ENCODE data around the gene SERTAD4.

SERTAD4 gene

GRCh38 chr1:210288116-210288515, 55.5 kb downstream of the SERTAD4 start:
- no peak for DNase-seq (ENCODE audit: low spot score)
- no peaks in the 10 kb centered on the region for H3K79me1 ChIP-seq (ENCODE audit: low read depth, low read length)
- no peak overlapping the region for H2BK120ac ChIP-seq (ENCODE audit: low read depth, low read length)
- no peak overlapping the region for H3K23ac ChIP-seq (ENCODE audit: low read depth, low read length, poor library complexity)
- H2BK5ac ChIP-seq (ENCODE audit: low read length), result no peak overlapping the region
- H2AFZ ChIP-seq (ENCODE audit: low read length), result no peak overlapping the region
- H4K8ac ChIP-seq (ENCODE audit: low read depth, low read length), result no peak overlapping the region
- H3K18ac ChIP-seq (ENCODE audit: low read length), result no peak overlapping the region
- H4K91ac ChIP-seq (ENCODE audit: low read depth, low read length, poor library complexity), result no peak overlapping the region
- no peak overlapping the region for H3K27ac ChIP-seq (replicated peaks; ENCODE audit: low read length)
- no peaks in the 10 kb centered on the region for H3K9me3 ChIP-seq (replicated peaks in 1 of 2; ENCODE audit: control insufficient read depth in 2 of 2, insufficient read depth in 1 of 2, low read depth in 1 of 2, low read length in 2 of 2)
- no peaks in the 10 kb centered on the region for H3K36me3 ChIP-seq (replicated peaks in 1 of 2; ENCODE audit: control insufficient read depth in 2 of 2, insufficient read depth in 2 of 2, low read length in 2 of 2)
- H3K14ac ChIP-seq (ENCODE audit: low read length), result no peak overlapping the region
- WGBS, 2 donors (ENCODE audit: extremely low coverage in 2 of 2, insufficient read length in 2 of 2, insufficient replicate concordance in 1 of 2), result no CpG with 5 or more reads among the region's 4 CpGs
- H3K4me3 ChIP-seq (ENCODE audit: low read length in 2 of 2), result no peak overlapping the region
- no peak overlapping the region for H3K9ac ChIP-seq (ENCODE audit: low read depth, low read length, poor library complexity)
- H3K4ac ChIP-seq (ENCODE audit: low read length), result no peak overlapping the region
- peaks cover 0 to 69% (median 0%) of the 10 kb centered on the region in 3 experiments for H3K27me3 ChIP-seq (ENCODE audit: control insufficient read depth in 3 of 3, insufficient read depth in 3 of 3, low read depth in 1 of 3, low read length in 3 of 3)
- H3K4me1 ChIP-seq (ENCODE audit: control insufficient read depth in 2 of 2, insufficient read depth in 1 of 2, low read depth in 1 of 2, low read length in 2 of 2), result peaks cover 0 to 11% of the 10 kb centered on the region in 2 donors
- no peak overlapping the region for H3K4me2 ChIP-seq (ENCODE audit: insufficient read depth, low read length, poor library complexity, severe bottlenecking)
- no peak overlapping the region for H2BK12ac ChIP-seq (ENCODE audit: low read length)
- no peak overlapping the region for H2BK15ac ChIP-seq (ENCODE audit: low read length)
- no peak overlapping the region for H2AK5ac ChIP-seq (ENCODE audit: low read depth, low read length)

- Histone ChIP-seq H2BK5ac (ENCODE audit: low read length) (no peak overlapping the region), H3K79me1 (ENCODE audit: low read depth, low read length) (no peaks in the 10 kb centered on the region), H3K14ac (ENCODE audit: low read length) (no peak overlapping the region), H2AK5ac (ENCODE audit: low read depth, low read length) (no peak overlapping the region), H3K9ac (ENCODE audit: low read depth, low read length, poor library complexity) (no peak overlapping the region), H2AFZ (ENCODE audit: low read length) (no peak overlapping the region), H3K4me2 (ENCODE audit: insufficient read depth, low read length, poor library complexity, severe bottlenecking) (no peak overlapping the region), H3K27ac (replicated peaks; ENCODE audit: low read length) (no peak overlapping the region), H3K4ac (ENCODE audit: low read length) (no peak overlapping the region), H3K18ac (ENCODE audit: low read length) (no peak overlapping the region), H2BK15ac (ENCODE audit: low read length) (no peak overlapping the region), H3K4me1 (ENCODE audit: control insufficient read depth in 2 of 2, insufficient read depth in 1 of 2, low read depth in 1 of 2, low read length in 2 of 2) (peaks cover 0 to 16% of the 10 kb centered on the region in 2 donors), H2BK12ac (ENCODE audit: low read length) (no peak overlapping the region), H3K4me3 (ENCODE audit: low read length in 2 of 2) (no peak overlapping the region), H3K23ac (ENCODE audit: low read depth, low read length, poor library complexity) (no peak overlapping the region), H4K91ac (ENCODE audit: low read depth, low read length, poor library complexity) (no peak overlapping the region), H3K36me3 (replicated peaks in 1 of 2; ENCODE audit: control insufficient read depth in 2 of 2, insufficient read depth in 2 of 2, low read length in 2 of 2) (no peaks in the 10 kb centered on the region), H3K27me3 (ENCODE audit: control insufficient read depth in 3 of 3, insufficient read depth in 3 of 3, low read depth in 1 of 3, low read length in 3 of 3) (peaks cover 0 to 74% (median 0%) of the 10 kb centered on the region in 3 experiments), H4K8ac (ENCODE audit: low read depth, low read length) (no peak overlapping the region), H2BK120ac (ENCODE audit: low read depth, low read length) (no peak overlapping the region), H3K9me3 (replicated peaks in 1 of 2; ENCODE audit: control insufficient read depth in 2 of 2, insufficient read depth in 1 of 2, low read depth in 1 of 2, low read length in 2 of 2) (no peaks in the 10 kb centered on the region)
- DNase-seq (ENCODE audit: low spot score), result no peak
- WGBS, 2 donors (ENCODE audit: extremely low coverage in 2 of 2, insufficient read length in 2 of 2, insufficient replicate concordance in 1 of 2), result no CpG with 5 or more reads among the region's 4 CpGs
These were observed 56.7 kb downstream of the SERTAD4 start for GRCh38 chr1:210289248-210289647.

DNA sequence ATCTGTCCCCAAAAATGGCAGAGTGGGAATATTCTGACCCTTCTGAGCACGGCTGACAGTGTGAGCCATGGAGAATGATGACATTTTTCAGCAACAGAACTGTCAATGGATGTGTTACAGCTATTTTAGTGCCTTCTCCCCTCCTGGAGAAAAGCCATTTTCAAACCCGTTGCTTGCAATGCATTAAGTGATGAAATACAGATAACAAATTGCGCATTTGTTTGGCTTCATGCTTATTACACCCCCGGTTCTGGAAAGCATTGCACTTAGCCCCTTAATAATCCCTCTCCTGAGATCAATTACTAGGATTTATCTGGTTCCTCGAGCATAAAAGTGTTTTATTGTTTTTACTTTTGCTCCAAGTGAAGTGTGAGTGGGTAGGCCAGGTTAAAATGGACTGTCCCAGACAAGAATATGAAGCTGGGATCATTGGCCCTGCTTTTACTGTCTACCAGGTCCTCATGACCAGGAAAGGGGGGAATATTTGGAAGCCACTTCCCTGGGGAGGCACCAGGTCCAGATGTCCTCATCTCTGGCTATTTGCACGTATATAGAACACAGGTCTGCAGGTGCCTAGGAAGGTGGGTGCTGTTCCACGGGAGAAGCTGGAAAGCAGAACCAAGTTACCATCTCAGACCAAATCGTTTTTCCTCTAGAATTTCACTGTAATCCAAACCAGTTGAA, 58.6 kb downstream of the SERTAD4 start:
- H2BK5ac ChIP-seq (ENCODE audit: low read length), result no peak overlapping the region
- H3K4me3 ChIP-seq (ENCODE audit: low read length in 2 of 2), result no peak overlapping the region
- H3K4me1 ChIP-seq (ENCODE audit: control insufficient read depth in 2 of 2, insufficient read depth in 1 of 2, low read depth in 1 of 2, low read length in 2 of 2), result peaks cover 0 to 28% of the 10 kb centered on the region in 2 donors
- H2BK12ac ChIP-seq (ENCODE audit: low read length), result peak overlapping the region; percentile 25
- no peak overlapping the region for H2AK5ac ChIP-seq (ENCODE audit: low read depth, low read length)
- H3K27ac ChIP-seq (replicated peaks; ENCODE audit: low read length), result peak overlapping the region; percentile 42
- no peak overlapping the region for H3K4ac ChIP-seq (ENCODE audit: low read length)
- no CpG with 5 or more reads among the region's 8 CpGs for WGBS, 2 donors (ENCODE audit: extremely low coverage in 2 of 2, insufficient read length in 2 of 2, insufficient replicate concordance in 1 of 2)
- no peak overlapping the region for H3K23ac ChIP-seq (ENCODE audit: low read depth, low read length, poor library complexity)
- DNase-seq (ENCODE audit: low spot score), result no peak
- no peaks in the 10 kb centered on the region for H3K79me1 ChIP-seq (ENCODE audit: low read depth, low read length)
- no peaks in the 10 kb centered on the region for H3K36me3 ChIP-seq (replicated peaks in 1 of 2; ENCODE audit: control insufficient read depth in 2 of 2, insufficient read depth in 2 of 2, low read length in 2 of 2)
- no peak overlapping the region for H3K9ac ChIP-seq (ENCODE audit: low read depth, low read length, poor library complexity)
- H3K27me3 ChIP-seq (ENCODE audit: control insufficient read depth in 3 of 3, insufficient read depth in 3 of 3, low read depth in 1 of 3, low read length in 3 of 3), result peaks cover 0 to 65% (median 0%) of the 10 kb centered on the region in 3 experiments
- no peak overlapping the region for H4K91ac ChIP-seq (ENCODE audit: low read depth, low read length, poor library complexity)
- H2BK120ac ChIP-seq (ENCODE audit: low read depth, low read length), result no peak overlapping the region
- peak overlapping the region; percentile 45 for H3K18ac ChIP-seq (ENCODE audit: low read length)
- no peak overlapping the region for H3K4me2 ChIP-seq (ENCODE audit: insufficient read depth, low read length, poor library complexity, severe bottlenecking)
- no peak overlapping the region for H2AFZ ChIP-seq (ENCODE audit: low read length)
- H2BK15ac ChIP-seq (ENCODE audit: low read length), result no peak overlapping the region
- H4K8ac ChIP-seq (ENCODE audit: low read depth, low read length), result no peak overlapping the region
- no peak overlapping the region for H3K14ac ChIP-seq (ENCODE audit: low read length)
- H3K9me3 ChIP-seq (replicated peaks in 1 of 2; ENCODE audit: control insufficient read depth in 2 of 2, insufficient read depth in 1 of 2, low read depth in 1 of 2, low read length in 2 of 2), result no peaks in the 10 kb centered on the region

- Histone ChIP-seq H3K14ac (ENCODE audit: low read length) (no peak overlapping the region), H2BK120ac (ENCODE audit: low read depth, low read length) (no peak overlapping the region), H3K4ac (ENCODE audit: low read length) (no peak overlapping the region), H4K91ac (ENCODE audit: low read depth, low read length, poor library complexity) (no peak overlapping the region), H3K27me3 (ENCODE audit: control insufficient read depth in 3 of 3, insufficient read depth in 3 of 3, low read depth in 1 of 3, low read length in 3 of 3) (peaks cover 0 to 65% (median 0%) of the 10 kb centered on the region in 3 experiments), H3K23ac (ENCODE audit: low read depth, low read length, poor library complexity) (no peak overlapping the region), H3K36me3 (replicated peaks in 1 of 2; ENCODE audit: control insufficient read depth in 2 of 2, insufficient read depth in 2 of 2, low read length in 2 of 2) (no peaks in the 10 kb centered on the region), H2BK5ac (ENCODE audit: low read length) (no peak overlapping the region), H2BK12ac (ENCODE audit: low read length) (no peak overlapping the region), H3K4me1 (ENCODE audit: control insufficient read depth in 2 of 2, insufficient read depth in 1 of 2, low read depth in 1 of 2, low read length in 2 of 2) (peaks cover 0 to 28% of the 10 kb centered on the region in 2 donors), H4K8ac (ENCODE audit: low read depth, low read length) (no peak overlapping the region), H2AK5ac (ENCODE audit: low read depth, low read length) (no peak overlapping the region), H3K18ac (ENCODE audit: low read length) (no peak overlapping the region), H3K4me2 (ENCODE audit: insufficient read depth, low read length, poor library complexity, severe bottlenecking) (no peak overlapping the region), H3K4me3 (ENCODE audit: low read length in 2 of 2) (no peak overlapping the region), H3K79me1 (ENCODE audit: low read depth, low read length) (no peaks in the 10 kb centered on the region), H3K9me3 (replicated peaks in 1 of 2; ENCODE audit: control insufficient read depth in 2 of 2, insufficient read depth in 1 of 2, low read depth in 1 of 2, low read length in 2 of 2) (no peaks in the 10 kb centered on the region), H3K27ac (replicated peaks; ENCODE audit: low read length) (peak overlapping the region; percentile 71), H2BK15ac (ENCODE audit: low read length) (no peak overlapping the region), H3K9ac (ENCODE audit: low read depth, low read length, poor library complexity) (no peak overlapping the region), H2AFZ (ENCODE audit: low read length) (peak overlapping the region; percentile 87)
- DNase-seq (ENCODE audit: low spot score), result no peak
- no CpG with 5 or more reads among the region's 9 CpGs for WGBS, 2 donors (ENCODE audit: extremely low coverage in 2 of 2, insufficient read length in 2 of 2, insufficient replicate concordance in 1 of 2)
These were observed 59.2 kb downstream of the SERTAD4 start for GRCh38 chr1:210291786-210292230.
